ENCODE data around the gene GPR183.
"Not testable (repeated sequence)": the region's sequence is repeated elsewhere in the genome, so short reads cannot be mapped to it uniquely, and the experiment has no call there.

Gene GPR183

GRCh38 chr13:99256283-99256682, 50.9 kb downstream of the GPR183 start:
- Mint-ChIP-seq H3K27me3 (no peaks in the 10 kb centered on the region), H3K9me3 (peaks cover 3% of the 10 kb centered on the region), H3K36me3 (ENCODE audit: low read depth) (peaks cover 66% of the 10 kb centered on the region), H3K27ac (peak overlapping the region; percentile 79), H3K4me3 (peak overlapping the region; percentile 77), H3K4me1 (ENCODE audit: low read depth) (peaks cover 82% of the 10 kb centered on the region)
- no peak for DNase-seq

- DNase-seq: no peak
- Mint-ChIP-seq H3K4me3 (peak overlapping the region; percentile 77), H3K9me3 (peaks cover 3% of the 10 kb centered on the region), H3K27me3 (no peaks in the 10 kb centered on the region), H3K4me1 (ENCODE audit: low read depth) (peaks cover 82% of the 10 kb centered on the region), H3K27ac (peak overlapping the region; percentile 79), H3K36me3 (ENCODE audit: low read depth) (peaks cover 67% of the 10 kb centered on the region)
Observed at GRCh38 chr13:99255271-99255670, 51.9 kb downstream of the GPR183 start.

- Mint-ChIP-seq H3K9me3 (peaks cover 3% of the 10 kb centered on the region), H3K4me1 (ENCODE audit: low read depth) (peaks cover 82% of the 10 kb centered on the region), H3K36me3 (ENCODE audit: low read depth) (peaks cover 67% of the 10 kb centered on the region), H3K4me3 (peak overlapping the region; percentile 77), H3K27ac (peak overlapping the region; percentile 79), H3K27me3 (no peaks in the 10 kb centered on the region)
- DNase-seq: no peak
Observed at GRCh38 chr13:99254830-99255229, 52.4 kb downstream of the GPR183 start.

GRCh38 chr13:99251921-99252320, 55.3 kb downstream of the GPR183 start:
- Mint-ChIP-seq H3K27me3 (no peaks in the 10 kb centered on the region), H3K4me3 (no peak overlapping the region), H3K27ac (peak overlapping the region; percentile 78), H3K9me3 (peaks cover 6% of the 10 kb centered on the region), H3K36me3 (ENCODE audit: low read depth) (peaks cover 81% of the 10 kb centered on the region), H3K4me1 (ENCODE audit: low read depth) (peaks cover 74% of the 10 kb centered on the region)
- DNase-seq: no peak

- H3K27me3 Mint-ChIP-seq: no peaks in the 10 kb centered on the region
- no peak overlapping the region for H3K4me3 Mint-ChIP-seq
- peaks cover 81% of the 10 kb centered on the region for H3K36me3 Mint-ChIP-seq (ENCODE audit: low read depth)
- no peak for DNase-seq
- peaks cover 6% of the 10 kb centered on the region for H3K9me3 Mint-ChIP-seq
- peak overlapping the region; percentile 78 for H3K27ac Mint-ChIP-seq
- H3K4me1 Mint-ChIP-seq (ENCODE audit: low read depth): peaks cover 68% of the 10 kb centered on the region
Observed at GRCh38 chr13:99250982-99251825, 56.0 kb downstream of the GPR183 start.

GRCh38 chr13:99249606-99250005, 57.6 kb downstream of the GPR183 start:
- Mint-ChIP-seq H3K27ac (peak overlapping the region; percentile 35), H3K36me3 (ENCODE audit: low read depth) (peaks cover 78% of the 10 kb centered on the region), H3K4me1 (ENCODE audit: low read depth) (peaks cover 55% of the 10 kb centered on the region)
- H3K27me3 Mint-ChIP-seq, DNase-seq, H3K9me3 Mint-ChIP-seq, H3K4me3 Mint-ChIP-seq: not testable (repeated sequence)

GRCh38 chr13:99249178-99249577, 58.0 kb downstream of the GPR183 start:
- not testable (repeated sequence) for H3K4me3 Mint-ChIP-seq, H3K27me3 Mint-ChIP-seq, DNase-seq, H3K9me3 Mint-ChIP-seq
- H3K27ac Mint-ChIP-seq: peak overlapping the region; percentile 24
- H3K36me3 Mint-ChIP-seq (ENCODE audit: low read depth): peaks cover 79% of the 10 kb centered on the region
- H3K4me1 Mint-ChIP-seq (ENCODE audit: low read depth): peaks cover 54% of the 10 kb centered on the region

GRCh38 chr13:99246100-99246499, 61.1 kb downstream of the GPR183 start:
- Mint-ChIP-seq H3K27ac (peak overlapping the region; percentile 42), H3K9me3 (peaks cover 3% of the 10 kb centered on the region), H3K4me1 (ENCODE audit: low read depth) (peaks cover 35% of the 10 kb centered on the region), H3K27me3 (no peaks in the 10 kb centered on the region), H3K36me3 (ENCODE audit: low read depth) (peaks cover 75% of the 10 kb centered on the region), H3K4me3 (no peak overlapping the region)
- no peak for DNase-seq
